ENCODE data around the gene NRGN.

The NRGN gene

DNA sequence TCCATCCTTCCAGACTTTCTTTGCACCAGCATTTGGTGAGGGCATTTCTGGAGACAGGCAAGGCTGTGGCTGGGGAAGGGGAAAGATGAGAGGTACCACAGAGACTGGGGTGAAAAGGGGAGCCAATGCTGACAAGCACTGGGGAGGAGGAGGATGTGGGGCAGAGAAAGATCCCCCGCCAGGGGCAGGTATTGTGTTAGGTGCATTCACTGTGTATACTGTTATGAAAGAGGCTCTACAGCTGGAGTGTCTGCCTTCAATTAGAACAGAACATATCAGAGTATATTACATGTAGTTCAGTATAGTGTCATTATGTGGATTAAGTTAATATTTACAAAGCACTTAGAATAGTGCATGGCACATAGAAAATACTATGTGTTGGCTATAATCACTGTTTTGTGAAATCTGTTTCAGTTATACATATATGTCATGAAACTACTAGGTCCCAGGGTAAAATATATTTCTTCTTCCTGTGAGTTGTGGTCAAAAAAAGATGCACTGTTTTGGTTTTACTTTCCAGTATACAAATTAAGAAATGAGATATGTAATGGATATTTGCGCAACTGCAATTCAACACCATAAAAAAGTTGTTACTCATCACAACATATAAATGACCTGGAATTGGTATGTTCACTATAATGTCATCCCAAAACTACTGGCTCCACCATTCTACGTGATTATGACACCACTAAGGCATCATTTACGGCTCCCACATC is 52.0 kb downstream of the NRGN start:
- no peak for FAIRE-seq

- no peak for FAIRE-seq
Measured at GRCh38 chr11:124793466-124794278, 53.9 kb downstream of the NRGN start.

- no peak for FAIRE-seq
Measured at GRCh38 chr11:124796312-124796711, 56.6 kb downstream of the NRGN start.

All from endometrium (tissue), 2 donors.